ENCODE data around the gene CTNNA1.
"Not testable (repeated sequence)": the region's sequence is repeated elsewhere in the genome, so short reads cannot be mapped to it uniquely, and the experiment has no call there.

The CTNNA1 gene

GRCh38 chr5:138819081-138819480 lies 65.9 kb downstream of the CTNNA1 start:
- DNase-seq = no peak

GRCh38 chr5:138820695-138821094 lies 67.5 kb downstream of the CTNNA1 start:
- no peak for DNase-seq

GRCh38 chr5:138824516-138824915 lies 71.3 kb downstream of the CTNNA1 start:
- no peak for DNase-seq

GRCh38 chr5:138824924-138825863 lies 72.0 kb downstream of the CTNNA1 start:
- no peak for DNase-seq

GRCh38 chr5:138828556-138828955 lies 75.3 kb downstream of the CTNNA1 start:
- DNase-seq = no peak

- DNase-seq = no peak
Observed at GRCh38 chr5:138829341-138829740, 76.1 kb downstream of the CTNNA1 start.

- DNase-seq = no peak
Observed at GRCh38 chr5:138831703-138832102, 78.5 kb downstream of the CTNNA1 start.

GRCh38 chr5:138832218-138832617 lies 79.0 kb downstream of the CTNNA1 start:
- DNase-seq = no peak

GRCh38 chr5:138833080-138833479 lies 79.9 kb downstream of the CTNNA1 start:
- no peak for DNase-seq

GRCh38 chr5:138833726-138834480 lies 80.7 kb downstream of the CTNNA1 start:
- no peak for DNase-seq

- not testable (repeated sequence) for DNase-seq
Observed at GRCh38 chr5:138834853-138835252, 81.6 kb downstream of the CTNNA1 start.

- no peak for DNase-seq
Observed at GRCh38 chr5:138837160-138837559, 83.9 kb downstream of the CTNNA1 start.

GRCh38 chr5:138840103-138840502 lies 86.9 kb downstream of the CTNNA1 start:
- DNase-seq = no peak

GRCh38 chr5:138841531-138841930 lies 88.3 kb downstream of the CTNNA1 start:
- no peak for DNase-seq

- no peak for DNase-seq
Observed at GRCh38 chr5:138843316-138844124, 90.3 kb downstream of the CTNNA1 start.

GRCh38 chr5:138844125-138844461 lies 90.9 kb downstream of the CTNNA1 start:
- DNase-seq = no peak

- DNase-seq = no peak
Observed at GRCh38 chr5:138844812-138845513, 91.7 kb downstream of the CTNNA1 start.

- no peak for DNase-seq
Observed at GRCh38 chr5:138849439-138849838, 96.2 kb downstream of the CTNNA1 start.

- no peak for DNase-seq
Observed at GRCh38 chr5:138849882-138850281, 96.7 kb downstream of the CTNNA1 start.

- no peak for DNase-seq
Observed at GRCh38 chr5:138850865-138851435, 97.7 kb downstream of the CTNNA1 start.

- no peak for DNase-seq
Observed at GRCh38 chr5:138853132-138853531, 99.9 kb downstream of the CTNNA1 start.

GRCh38 chr5:138867011-138867410 lies 113.8 kb downstream of the CTNNA1 start:
- no peak for DNase-seq
